Dermis microvascular lymphatic vessel endothelial cell (primary cell): Measurements from ENCODE around the gene ZNF619. TPM values are rescaled to one million over a fixed set of nuclear protein-coding genes. Genes with fewer than 3 reads are reported as not detected.
"Not testable (repeated sequence)": the region's sequence is repeated elsewhere in the genome, so short reads cannot be mapped to it uniquely, and the experiment has no call there.

Source experiments
- DNase-seq, 2 donors: peaks; one replicate each; pipeline versions ENCODE4 v3.0.0 to v3.0.0-alpha.2; 2010; ENCODE audit warnings: low read depth in 2 of 2
- total RNA-seq: library from RNA; depleted of rRNA; stranded (reverse); fragments of >200 nt; gene quantifications from 2 replicates; pipeline ENCODE4 v1.2.1, GENCODE V29; 2014

The ZNF619 gene
- total RNA-seq: 5.8 and 6.1 TPM in 2 replicates

- DNase-seq: peak; percentile 63 to 81
These were observed at the start of gene ZNF619 for GRCh38 chr3:40476478-40477470. Gene ZNF619 (plus strand): TSS chr3:40477122. CDS start chr3:40477980, 858 bp downstream.

GRCh38 chr3:40432793-40433192 is 44.1 kb upstream of the ZNF619 start:
- DNase-seq: no peak

- no peak for DNase-seq
These were observed 39.0 kb upstream of the ZNF619 start for GRCh38 chr3:40437889-40438288.

- DNase-seq: no peak
These were observed 31.9 kb upstream of the ZNF619 start for GRCh38 chr3:40445062-40445461.

- no peak for DNase-seq
These were observed 31.0 kb upstream of the ZNF619 start for GRCh38 chr3:40445880-40446279.

GRCh38 chr3:40450438-40450837 is 26.5 kb upstream of the ZNF619 start:
- DNase-seq: no peak

GRCh38 chr3:40451551-40451950 is 25.4 kb upstream of the ZNF619 start:
- no peak for DNase-seq

- DNase-seq: no peak
These were observed 24.9 kb upstream of the ZNF619 start for GRCh38 chr3:40452057-40452456.

- DNase-seq: no peak
These were observed 24.4 kb upstream of the ZNF619 start for GRCh38 chr3:40452562-40452875.

GRCh38 chr3:40452876-40453730 is 23.8 kb upstream of the ZNF619 start:
- DNase-seq: peak; percentile 97 to 99

- DNase-seq: no peak
These were observed 23.0 kb upstream of the ZNF619 start for GRCh38 chr3:40453933-40454332.

- DNase-seq: no peak
These were observed 21.6 kb upstream of the ZNF619 start for GRCh38 chr3:40455328-40455727.

- no peak for DNase-seq
These were observed 20.5 kb upstream of the ZNF619 start for GRCh38 chr3:40456279-40456939.

- DNase-seq: peak; percentile 96 to 97
These were observed 19.7 kb upstream of the ZNF619 start, which contains the start of gene RPL14 for GRCh38 chr3:40456940-40457823. Gene RPL14 (plus strand): TSS chr3:40457339. CDS start chr3:40457472, 133 bp downstream.

GRCh38 chr3:40458473-40458872 is 18.4 kb upstream of the ZNF619 start:
- DNase-seq: no peak

GRCh38 chr3:40460481-40460880 is 16.4 kb upstream of the ZNF619 start:
- not testable (repeated sequence) for DNase-seq

GRCh38 chr3:40461161-40461560 is 15.8 kb upstream of the ZNF619 start:
- DNase-seq: no peak

GRCh38 chr3:40462838-40463237 is 14.1 kb upstream of the ZNF619 start:
- not testable (repeated sequence) for DNase-seq

GRCh38 chr3:40463579-40463978 is 13.3 kb upstream of the ZNF619 start:
- no peak for DNase-seq

GRCh38 chr3:40464339-40465110 is 12.4 kb upstream of the ZNF619 start:
- DNase-seq: no peak
